ENCODE data around the gene SH3PXD2B. TPM values are rescaled to one million over a fixed set of nuclear protein-coding genes. Genes with fewer than 3 reads are reported as not detected.
"Not testable (repeated sequence)": the region's sequence is repeated elsewhere in the genome, so short reads cannot be mapped to it uniquely, and the experiment has no call there.

Gene SH3PXD2B
- total and polyA plus RNA-seq, 2 donors (not counting 1 experiment from before 2014, with no cell fraction given): not detected

DNA sequence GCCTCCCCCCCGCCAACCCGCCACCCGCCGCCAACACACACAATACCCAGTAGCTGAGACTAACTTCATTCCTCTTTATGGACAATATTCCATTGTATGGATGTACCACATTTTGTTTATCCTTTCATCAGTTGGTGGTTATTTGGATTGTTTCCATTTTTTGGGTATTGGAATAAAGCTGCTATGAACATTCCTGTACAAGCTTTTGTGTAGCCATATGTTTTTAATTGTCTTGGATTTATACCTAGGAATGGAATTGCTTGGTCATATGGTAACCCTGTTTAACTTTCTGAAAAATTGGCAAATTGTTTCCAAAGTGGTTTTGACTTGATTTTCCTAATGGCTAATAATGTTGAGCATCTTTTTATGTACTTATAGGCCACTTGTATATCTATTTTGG is 165.9 kb downstream of the SH3PXD2B start:
- DNase-seq: no peak
- Histone ChIP-seq H2AFZ (ENCODE audit: insufficient read depth, low read depth, low read length, poor library complexity, severe bottlenecking) (no peak overlapping the region), H3K36me3 (replicated peaks in 1 of 2; ENCODE audit: control extremely low read depth in 1 of 2, control insufficient read depth in 1 of 2, extremely low read depth in 1 of 2, insufficient read depth in 2 of 2, low read length in 1 of 2) (no peaks in the 10 kb centered on the region), H3K4me1 (ENCODE audit: control insufficient read depth in 2 of 2, insufficient read depth in 2 of 2, low read length in 2 of 2) (peaks cover 4 to 6% of the 10 kb centered on the region in 2 donors), H3K9ac (ENCODE audit: low read length) (no peak overlapping the region), H3K27me3 (replicated peaks in 1 of 4; ENCODE audit: control extremely low read depth in 1 of 4, control insufficient read depth in 3 of 4, insufficient read depth in 4 of 4, low read length in 3 of 4) (no peaks in the 10 kb centered on the region), H3K79me2 (ENCODE audit: control insufficient read depth, insufficient read depth, low read length) (no peaks in the 10 kb centered on the region), H3K9me3 (ENCODE audit: control extremely low read depth in 1 of 3, control insufficient read depth in 2 of 3, insufficient read depth in 1 of 3, low read length in 2 of 3) (no peaks in the 10 kb centered on the region), H3K27ac (ENCODE audit: low read length in 2 of 2) (no peak overlapping the region), H3K4me3 (ENCODE audit: control extremely low read depth in 1 of 5, extremely low read depth in 1 of 5, insufficient read depth in 1 of 5, low read depth in 2 of 5, low read length in 4 of 5) (no peak overlapping the region), H4K20me1 (ENCODE audit: control insufficient read depth, insufficient read depth, low read length, poor library complexity, severe bottlenecking) (no peaks in the 10 kb centered on the region), H3K4me2 (replicated peaks; ENCODE audit: low read depth, low read length, poor library complexity, severe bottlenecking) (no peak overlapping the region)
- no CpG with 5 or more reads among the region's 4 CpGs for WGBS (ENCODE audit: insufficient coverage)
- intact Hi-C loops (cut with micrococcal nuclease): no loop called here
- Mint-ChIP-seq H3K4me3 (no peak overlapping the region), H3K9me3 (ENCODE audit: insufficient read depth) (no peaks in the 10 kb centered on the region), H3K27ac (no peak overlapping the region), H3K27me3 (peaks cover 3% of the 10 kb centered on the region), H3K4me1 (peaks cover 8% of the 10 kb centered on the region)
- POLR2A ChIA-PET: no interaction called here
- no peak for ATAC-seq (ENCODE audit: low read depth)
- CTCF ChIA-PET: interaction anchor here (0.7 to 1.2 kb wide), 2 partner anchors 100 to 228 kb away, joined by 3 to 4 read pairs; partner anchors contain the start of gene STK10
- TF ChIP-seq CTCF (IDR thresholded peaks at IDR 0.05) (no peak), EZH2 (IDR thresholded peaks at IDR 0.05; ENCODE audit: borderline replicate concordance, insufficient read depth, low read depth, low read length, poor library complexity, severe bottlenecking) (no peak)

DNA sequence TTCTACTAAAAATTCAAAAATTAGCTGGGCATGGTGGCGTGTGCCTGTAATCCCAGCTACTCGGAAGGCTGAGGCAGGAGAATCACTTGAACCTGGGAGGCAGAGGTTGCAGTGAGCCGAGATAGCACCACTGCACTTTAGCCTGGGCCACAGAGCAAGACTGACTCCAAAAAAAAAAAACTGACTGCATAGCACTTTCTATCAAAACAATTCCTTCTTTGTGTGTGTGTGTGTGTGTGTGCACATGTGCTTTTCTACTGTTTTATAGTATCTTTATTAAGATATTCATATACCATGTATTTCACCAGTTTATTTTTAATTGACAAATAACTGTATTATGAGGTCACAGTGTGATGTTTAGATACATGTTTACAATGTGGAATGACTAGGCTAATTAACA is 167.2 kb downstream of the SH3PXD2B start:
- POLR2A ChIA-PET; H3K4me3 ChIP-seq (ENCODE audit: control extremely low read depth in 1 of 5, extremely low read depth in 1 of 5, insufficient read depth in 1 of 5, low read depth in 2 of 5, low read length in 4 of 5); intact Hi-C loops (cut with micrococcal nuclease); DNase-seq; H3K9me3 Mint-ChIP-seq (ENCODE audit: insufficient read depth); H2AFZ ChIP-seq (ENCODE audit: insufficient read depth, low read depth, low read length, poor library complexity, severe bottlenecking); H3K27ac ChIP-seq (ENCODE audit: low read length in 2 of 2); H3K27ac Mint-ChIP-seq; ATAC-seq (ENCODE audit: low read depth); H3K27me3 ChIP-seq (replicated peaks in 1 of 4; ENCODE audit: control extremely low read depth in 1 of 4, control insufficient read depth in 3 of 4, insufficient read depth in 4 of 4, low read length in 3 of 4); H4K20me1 ChIP-seq (ENCODE audit: control insufficient read depth, insufficient read depth, low read length, poor library complexity, severe bottlenecking); H3K27me3 Mint-ChIP-seq; H3K4me3 Mint-ChIP-seq; H3K9ac ChIP-seq (ENCODE audit: low read length); H3K4me2 ChIP-seq (replicated peaks; ENCODE audit: low read depth, low read length, poor library complexity, severe bottlenecking); H3K9me3 ChIP-seq (ENCODE audit: control extremely low read depth in 1 of 3, control insufficient read depth in 2 of 3, insufficient read depth in 1 of 3, low read length in 2 of 3); H3K36me3 ChIP-seq (replicated peaks in 1 of 2; ENCODE audit: control extremely low read depth in 1 of 2, control insufficient read depth in 1 of 2, extremely low read depth in 1 of 2, insufficient read depth in 2 of 2, low read length in 1 of 2): not testable (repeated sequence)
- peaks cover 13% of the 10 kb centered on the region for H3K79me2 ChIP-seq (ENCODE audit: control insufficient read depth, insufficient read depth, low read length)
- peaks cover 11 to 15% of the 10 kb centered on the region in 2 donors for H3K4me1 ChIP-seq (ENCODE audit: control insufficient read depth in 2 of 2, insufficient read depth in 2 of 2, low read length in 2 of 2)
- peaks cover 14% of the 10 kb centered on the region for H3K4me1 Mint-ChIP-seq
- CTCF ChIA-PET: interaction anchor here (0.7 to 1.4 kb wide), 4 partner anchors 11 to 353 kb away, joined by 3 to 7 read pairs (median 4); no protein-coding TSS in a partner anchor
- WGBS (ENCODE audit: insufficient coverage): 100% methylated on average over 2 of the region's 3 CpGs

All from B cell (primary cell).